Heart right ventricle (tissue), 16 donors: ENCODE data around the gene SLC39A8. TPM values are rescaled to one million over a fixed set of nuclear protein-coding genes. Genes with fewer than 3 reads are reported as not detected.
A peak's percentile ranks its signal among the peaks of the same experiment; 100 is the strongest.

ENCODE experiments used
- ATAC-seq, 8 donors: fragments of 200-7000 bp; cut with Tn5 transposase; one replicate each; pipeline ENCODE4 v1.9.1; 2020; ENCODE audit warnings: mild to moderate bottlenecking in 8 of 8, moderate library complexity in 8 of 8, moderate number of reproducible peaks in 1 of 8
- DNase-seq, 2 donors: peaks; one replicate each; pipeline ENCODE4 v3.0.0-alpha.2; 2020
- H3K27ac ChIP-seq, 10 donors: fragments of 200-600 bp; sonication (generic) in 2 of 10; one replicate each; pipeline versions ENCODE4 v1.5.0 to v1.8.0; 2020 to 2022; ENCODE audit warnings: mild to moderate bottlenecking in 3 of 10
- H3K27me3 ChIP-seq, 7 donors: fragments of 200-600 bp; one replicate each; pipeline ENCODE4 v1.8.0; 2021 to 2022; ENCODE audit warnings: mild to moderate bottlenecking in 2 of 7
- H3K36me3 ChIP-seq, 9 donors: fragments of 200-600 bp; sonication (generic) in 1 of 9; one replicate each; pipeline versions ENCODE4 v1.5.0 to v1.8.0; 2020 to 2022; ENCODE audit warnings: mild to moderate bottlenecking in 2 of 9
- H3K4me1 ChIP-seq, 9 donors: fragments of 200-600 bp; sonication (generic) in 1 of 9; one replicate each; pipeline versions ENCODE4 v1.5.0 to v1.8.0; 2020 to 2022; ENCODE audit warnings: mild to moderate bottlenecking in 4 of 9
- H3K4me3 ChIP-seq, 10 donors: fragments of 200-600 bp; sonication (generic) in 2 of 10; one replicate each; pipeline versions ENCODE4 v1.5.0 to v1.8.0; 2020 to 2022; ENCODE audit warnings: mild to moderate bottlenecking in 7 of 10, moderate library complexity in 2 of 10
- H3K9me3 ChIP-seq, 11 donors: fragments of 200-600 bp in 10 of 11; sonication (generic) in 2 of 11; one replicate each; pipeline versions ENCODE4 v1.5.0 to v1.8.0; 2013 to 2022; ENCODE audit warnings: mild to moderate bottlenecking in 2 of 11, control low read depth in 1 of 11, moderate library complexity in 1 of 11
- CTCF ChIP-seq, 9 donors: fragments of 200-600 bp; sonication (generic) in 2 of 9; IDR thresholded peaks; one replicate each; pipeline versions ENCODE4 v1.5.0 to v1.8.0; 2021 to 2022; ENCODE audit warnings: antibody characterized with exemption in 9 of 9, mild to moderate bottlenecking in 5 of 9, moderate library complexity in 1 of 9
- WGBS, 2 donors: extraction: QIAGEN DNeasy Blood & Tissue Kit; methylation state at CpG; one replicate each; pipeline ENCODE4 v1.1.7; 2013; ENCODE audit warnings: inconsistent platforms in 1 of 2; 5-methylcytosine and 5-hydroxymethylcytosine counted together
- intact Hi-C, 10 donors: fragments of 100-400 bp; cut with DNase I; formaldehyde crosslinking; loops; one replicate each; pipeline versions ENCODE4 v1.11.1 to v1.14.2; 2022
- polyA plus RNA-seq, 2 donors: library from polyadenylated mRNA; stranded (reverse); fragments of 200-250 nt; gene quantifications; one replicate each; pipeline ENCODE4 v1.2.3, GENCODE V29; 2013
- total RNA-seq, 10 donors: library from RNA; stranded (reverse); fragmentation: NEBNext Ultra II Directional in 3 of 10; extraction: Animal tissue kit (Norgen Biotek cat#: 25700) in 3 of 10; gene quantifications; one replicate each; pipeline versions ENCODE4 v1.2.1 to v1.2.4, GENCODE V29; 2021 to 2023
- donor health status: Arrhythmogenic right ventricular cardiomyopathy.
- donor health status: ischemic (EF 13 %, LVEDD 7.1; RV severe dilation, severe dysfunction).
- donor health status: healthy with polysubstance abuse.
- donor health status: DM: no; HTN: yes; CAD: no.
- donor health status: DM: no; HTN: no; CAD: no.
- donor health status: ischemic (EF 25% LVEDD 6.9; RV normal size, moderate dysfunction).
- donor health status: ischemic (EF 25% LVEDD 5.7; RV mildly dilated, moderate dysfunction).
- donor health status: healthy.
- donor health status: DM: yes; HTN: yes; CAD: no.
- donor health status: Ischemic cardiomyopathy.
- donor health status: ischemic (EF 35%, LVEDD 5.7; RV mildly dilated, moderate dysfunction).
- donor health status: nonischemic (EF 11% LVEDD 7.7; RV severe dilation, severe dysfunction).
- donor health status: DM: yes; HTN: yes; CAD: no.
- donor health status: PGD.
- donor health status: ischemic (EF 29% LVEDD 5.4; RV normal size, mild dysfunction).
- donor health status: nonischemic (EF 23%, LVEDD 6.1; RV moderate dilation, normal function).

The SLC39A8 gene
- total and polyA plus RNA-seq, 12 donors = 1.00 to 11.0 (median 2.8) TPM

DNA sequence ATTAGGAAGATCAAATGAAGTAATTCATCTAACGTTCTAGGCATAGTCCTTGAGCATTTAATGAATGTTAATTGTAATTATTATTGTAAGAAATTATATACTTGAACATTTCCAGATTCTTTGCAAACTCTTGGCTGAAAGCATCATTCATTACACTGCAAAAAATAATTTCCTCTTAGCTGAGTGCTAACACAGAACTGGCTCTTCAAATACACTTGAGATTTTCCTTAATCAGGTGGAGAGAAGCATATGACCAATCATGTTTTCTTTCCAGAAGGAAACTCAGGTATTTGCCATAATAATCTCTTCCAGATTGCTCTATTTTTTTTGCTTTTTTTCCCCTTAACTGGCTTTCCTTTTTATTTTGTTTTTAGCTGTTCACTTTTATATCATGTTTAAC lies 42.5 kb downstream of the SLC39A8 start:
- Histone ChIP-seq H3K27ac (no peak overlapping the region), H3K9me3 (no peaks in the 10 kb centered on the region), H3K27me3 (no peaks in the 10 kb centered on the region), H3K4me1 (peaks cover 0 to 16% (median 3%) of the 10 kb centered on the region in 9 donors), H3K4me3 (no peak overlapping the region), H3K36me3 (peaks cover 0 to 13% (median 0%) of the 10 kb centered on the region in 9 donors)
- TF ChIP-seq CTCF (IDR thresholded peaks at IDR 0.05) = no peak
- intact Hi-C loops = no loop called here
- DNase-seq (no peak), ATAC-seq (no peak)
- 56 to 61% methylated on average over 1 of the region's 1 CpG for WGBS, 2 donors

DNA sequence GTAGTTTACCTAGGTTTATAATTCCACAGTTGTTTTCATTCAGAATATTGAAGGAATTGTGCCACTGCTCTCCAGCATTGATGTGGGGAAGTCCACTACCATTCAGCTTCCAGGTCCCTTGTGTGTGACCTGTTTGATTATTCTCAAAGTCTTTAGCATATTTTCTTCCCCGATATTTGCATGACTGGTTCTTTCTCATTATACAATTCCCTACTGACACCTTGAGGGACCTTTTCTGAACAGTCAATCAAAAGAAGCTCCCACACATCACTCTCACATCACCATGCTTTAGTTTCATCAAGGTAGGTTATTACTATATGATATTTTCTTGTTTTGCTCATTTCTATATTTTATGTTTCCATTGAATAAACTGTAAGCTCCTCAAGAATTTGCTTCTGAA lies 44.1 kb downstream of the SLC39A8 start:
- Histone ChIP-seq H3K36me3 (peaks cover 0 to 17% (median 0%) of the 10 kb centered on the region in 9 donors), H3K27me3 (no peaks in the 10 kb centered on the region), H3K27ac (no peak overlapping the region), H3K4me1 (peaks cover 0 to 16% (median 0%) of the 10 kb centered on the region in 9 donors), H3K4me3 (no peak overlapping the region), H3K9me3 (no peaks in the 10 kb centered on the region)
- intact Hi-C loops = no loop called here
- DNase-seq (no peak), ATAC-seq (no peak)
- TF ChIP-seq CTCF (IDR thresholded peaks at IDR 0.05) = no peak
- WGBS, 2 donors = 85 to 88% methylated on average over 1 of the region's 1 CpG

GRCh38 chr4:102299354-102300107 lies 45.8 kb downstream of the SLC39A8 start:
- intact Hi-C loops = no loop called here
- TF ChIP-seq CTCF (IDR thresholded peaks at IDR 0.05) = peak in 7 of 9 donors; percentile 57 to 68 (median 62)
- Histone ChIP-seq H3K4me1 (peaks cover 0 to 16% (median 0%) of the 10 kb centered on the region in 9 donors), H3K4me3 (no peak overlapping the region), H3K9me3 (no peaks in the 10 kb centered on the region), H3K27me3 (no peaks in the 10 kb centered on the region), H3K27ac (no peak overlapping the region), H3K36me3 (peaks cover 0 to 11% (median 0%) of the 10 kb centered on the region in 9 donors)
- DNase-seq (peak in 1 of 2 donors; percentile 6), ATAC-seq (peak in 7 of 8 donors; percentile 51 to 81 (median 61))
- 8 to 10% methylated on average over 4 of the region's 4 CpGs for WGBS, 2 donors

DNA sequence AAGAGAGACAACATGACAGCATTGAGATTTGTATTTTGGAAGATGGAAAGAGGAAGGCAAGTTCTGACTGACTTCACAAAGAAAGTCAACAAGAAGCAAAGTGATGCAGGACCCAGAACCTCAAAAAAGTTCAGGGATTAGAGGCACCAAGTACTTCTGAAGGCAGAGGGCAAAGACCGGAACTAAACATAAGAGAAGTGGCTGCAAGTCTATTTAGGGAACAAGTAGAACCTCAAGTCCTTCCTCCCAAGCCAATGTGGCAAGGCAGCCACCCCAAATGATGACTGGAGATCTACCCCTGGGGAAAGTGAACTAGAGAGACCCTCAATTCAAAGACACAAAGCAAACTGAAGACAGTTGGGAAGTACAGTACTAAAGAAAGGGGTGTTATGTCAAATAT lies 46.6 kb downstream of the SLC39A8 start:
- ATAC-seq (no peak), DNase-seq (no peak)
- Histone ChIP-seq H3K36me3 (peaks cover 0 to 7% (median 0%) of the 10 kb centered on the region in 9 donors), H3K4me1 (peaks cover 0 to 16% (median 0%) of the 10 kb centered on the region in 9 donors), H3K9me3 (no peaks in the 10 kb centered on the region), H3K27me3 (no peaks in the 10 kb centered on the region), H3K27ac (no peak overlapping the region), H3K4me3 (no peak overlapping the region)
- 92 to 96% methylated on average over 1 of the region's 1 CpG for WGBS, 2 donors
- no peak for TF ChIP-seq CTCF (IDR thresholded peaks at IDR 0.05)
- intact Hi-C loops = no loop called here
